Caco-2 (cell line): ENCODE measurements around the gene SLC38A5. TPM values are rescaled to one million over a fixed set of nuclear protein-coding genes. Genes with fewer than 3 reads are reported as not detected.

ENCODE experiments used
- BruUV-seq: library from RNA; stranded (reverse); fragments of 400-500 nt; replicated peaks from 2 replicates; lab custom pipeline; 2021; lab: Mats Ljungman, UMichigan
- CTCF ChIA-PET: fragments of 300-600 bp; sonication (Branson Sonifier 250); formaldehyde crosslinking; loops from one replicate; lab custom pipeline; 2022; ENCODE audit warnings: antibody characterized with exemption; lab: Charles Lee
- POLR2A ChIA-PET: fragments of 300-600 bp; sonication (Branson Sonifier 250); formaldehyde crosslinking; loops from one replicate; lab custom pipeline; 2022; ENCODE audit warnings: antibody characterized with exemption; lab: Charles Lee
- DNase-seq, 2 experiments: peaks; one replicate each; pipeline versions ENCODE4 v3.0.0 to v3.0.0-alpha.2; 2020 to 2022
- H3K27me3 ChIP-seq: replicated peaks from 2 replicates; pipeline ENCODE4 v1.6.0; 2011; ENCODE audit warnings: low read length; ENCODE audit not compliant: control insufficient read depth, insufficient read depth
- H3K36me3 ChIP-seq: 2 replicates; pipeline ENCODE4 v1.5.1; 2011; ENCODE audit warnings: low read length; ENCODE audit not compliant: control insufficient read depth, insufficient read depth
- H3K4me1 ChIP-seq: fragments of 250-450 bp; sonication (Bioruptor Pico); 2 replicates; pipeline ENCODE4 v1.5.1; 2020; ENCODE audit warnings: mild to moderate bottlenecking
- H3K4me3 ChIP-seq: 2 replicates; pipeline ENCODE4 v1.5.1; 2011; ENCODE audit warnings: low read depth, mild to moderate bottlenecking, control low read depth, low read length
- H3K9me3 ChIP-seq: fragments of 250-450 bp; sonication (Bioruptor Pico); 2 replicates; pipeline ENCODE4 v1.5.1; 2020; ENCODE audit warnings: mild to moderate bottlenecking, moderate library complexity
- H3K27ac Mint-ChIP-seq: one replicate; pipeline ENCODE4 v1.8.0; 2022; ENCODE audit warnings: mixed read lengths; ENCODE audit not compliant: unreplicated experiment
- H3K27me3 Mint-ChIP-seq: one replicate; pipeline ENCODE4 v1.8.0; 2022; ENCODE audit warnings: mixed read lengths; ENCODE audit not compliant: insufficient read depth, unreplicated experiment
- H3K36me3 Mint-ChIP-seq: one replicate; pipeline ENCODE4 v1.8.0; 2022; ENCODE audit warnings: mild to moderate bottlenecking, mixed read lengths; ENCODE audit not compliant: insufficient read depth, unreplicated experiment
- H3K4me1 Mint-ChIP-seq: one replicate; pipeline ENCODE4 v1.8.0; 2022; ENCODE audit warnings: low read depth, mixed read lengths; ENCODE audit not compliant: unreplicated experiment
- H3K4me3 Mint-ChIP-seq: one replicate; pipeline ENCODE4 v1.8.0; 2022; ENCODE audit warnings: mild to moderate bottlenecking, moderate library complexity, mixed read lengths; ENCODE audit not compliant: unreplicated experiment
- H3K9me3 Mint-ChIP-seq: one replicate; pipeline ENCODE4 v1.8.0; 2022; ENCODE audit warnings: mixed read lengths; ENCODE audit not compliant: unreplicated experiment
- CTCF ChIP-seq, 2 experiments: fragments of 200-600 bp in 1 of 2; IDR thresholded peaks; 1 replicate in 1 of 2; 2 replicates in 1 of 2; pipeline versions ENCODE4 v1.5.1 to v1.8.0; 2011 to 2022; ENCODE audit warnings: antibody characterized with exemption in 1 of 2, control low read depth in 1 of 2, inconsistent platforms in 1 of 2, low read depth in 1 of 2, low read length in 1 of 2, mild to moderate bottlenecking in 1 of 2, moderate library complexity in 1 of 2; ENCODE audit not compliant: insufficient read depth in 1 of 2, severe bottlenecking in 1 of 2, unreplicated experiment in 1 of 2
- intact Hi-C: fragments of 100-400 bp; cut with micrococcal nuclease; formaldehyde crosslinking; loops from one replicate; pipeline ENCODE4 v1.10.0; 2022; ENCODE audit not compliant: unreplicated experiment
- total RNA-seq: library from RNA; stranded (reverse); gene quantifications from 2 replicates; pipeline ENCODE4 v1.2.3, GENCODE V29; 2022

Gene SLC38A5
- total RNA-seq, 1 experiment from 2014 or later = 0.95 TPM

GRCh38 chrX:48474127-48474526, 4.1 kb upstream of the SLC38A5 start:
- intact Hi-C loops = loop anchor here (1.0 kb wide), 1 partner anchor 37 kb away; no protein-coding TSS in a partner anchor
- Histone ChIP-seq H3K4me1 (peaks cover 7% of the 10 kb centered on the region), H3K27me3 (no peaks in the 10 kb centered on the region), H3K4me3 (no peak overlapping the region), H3K36me3 (no peaks in the 10 kb centered on the region), H3K9me3 (no peaks in the 10 kb centered on the region)
- H3K9me3 Mint-ChIP-seq = no peaks in the 10 kb centered on the region
- CTCF ChIA-PET = interaction anchor here (0.8 to 1.8 kb wide), 2 partner anchors 20 to 66 kb away, joined by 3 to 10 read pairs; partner anchors contain the start of gene TBC1D25
- H3K27ac Mint-ChIP-seq = no peak overlapping the region
- H3K4me3 Mint-ChIP-seq = no peak overlapping the region
- POLR2A ChIA-PET = no interaction called here
- H3K36me3 Mint-ChIP-seq = peaks cover 10% of the 10 kb centered on the region
- no TSS peak for BruUV-seq
- no peaks in the 10 kb centered on the region for H3K27me3 Mint-ChIP-seq
- peak in 1 of 2 experiments; percentile 22 for DNase-seq
- peaks cover 34% of the 10 kb centered on the region for H3K4me1 Mint-ChIP-seq
- peak in 1 of 2 experiments; percentile 26 for TF ChIP-seq CTCF (IDR thresholded peaks at IDR 0.05; ENCODE audit: insufficient read depth in 1 of 2, low read depth in 1 of 2, low read length in 1 of 2, severe bottlenecking in 1 of 2, unreplicated experiment in 1 of 2)

GRCh38 chrX:48473704-48473990, 3.6 kb upstream of the SLC38A5 start:
- Mint-ChIP-seq H3K9me3 (no peaks in the 10 kb centered on the region), H3K4me1 (peaks cover 34% of the 10 kb centered on the region), H3K36me3 (peaks cover 10% of the 10 kb centered on the region), H3K27ac (no peak overlapping the region), H3K4me3 (no peak overlapping the region), H3K27me3 (no peaks in the 10 kb centered on the region)
- no peaks in the 10 kb centered on the region for H3K36me3 ChIP-seq
- TF ChIP-seq CTCF (IDR thresholded peaks at IDR 0.05; ENCODE audit: insufficient read depth in 1 of 2, low read depth in 1 of 2, low read length in 1 of 2, severe bottlenecking in 1 of 2, unreplicated experiment in 1 of 2) = no peak
- H3K4me3 ChIP-seq = no peak overlapping the region
- no peaks in the 10 kb centered on the region for H3K9me3 ChIP-seq
- ChIA-PET CTCF (interaction anchor here (1.8 kb wide), 1 partner anchor 66 kb away, joined by 10 read pairs; the partner anchor contains the start of gene TBC1D25), POLR2A (no interaction called here)
- no peaks in the 10 kb centered on the region for H3K27me3 ChIP-seq
- DNase-seq = no peak
- BruUV-seq = no TSS peak
- intact Hi-C loops = no loop called here
- peaks cover 7% of the 10 kb centered on the region for H3K4me1 ChIP-seq

GRCh38 chrX:48472851-48473703, 3.0 kb upstream of the SLC38A5 start:
- Mint-ChIP-seq H3K4me3 (no peak overlapping the region), H3K4me1 (peaks cover 34% of the 10 kb centered on the region), H3K36me3 (peaks cover 10% of the 10 kb centered on the region), H3K27ac (no peak overlapping the region), H3K9me3 (no peaks in the 10 kb centered on the region), H3K27me3 (no peaks in the 10 kb centered on the region)
- no peak for DNase-seq
- POLR2A ChIA-PET = no interaction called here
- CTCF ChIA-PET = interaction anchor here (1.8 kb wide), 1 partner anchor 67 kb away, joined by 10 read pairs; the partner anchor contains the start of gene TBC1D25
- H3K4me1 ChIP-seq = peaks cover 7% of the 10 kb centered on the region
- H3K9me3 ChIP-seq = no peaks in the 10 kb centered on the region
- H3K4me3 ChIP-seq = no peak overlapping the region
- H3K27me3 ChIP-seq = no peaks in the 10 kb centered on the region
- no TSS peak for BruUV-seq
- no peak for TF ChIP-seq CTCF (IDR thresholded peaks at IDR 0.05; ENCODE audit: insufficient read depth in 1 of 2, low read depth in 1 of 2, low read length in 1 of 2, severe bottlenecking in 1 of 2, unreplicated experiment in 1 of 2)
- intact Hi-C loops = no loop called here
- no peaks in the 10 kb centered on the region for H3K36me3 ChIP-seq
